HepG2 (cell line): ENCODE data around the gene KNG1. TPM values are rescaled to one million over a fixed set of nuclear protein-coding genes. Genes with fewer than 3 reads are reported as not detected.

Experiments used
- ARID5B ChIP-seq: IDR thresholded peaks from 2 replicates; pipeline ENCODE4 v1.4.0; 2020; ENCODE audit warnings: mild to moderate bottlenecking, missing genetic modification reagents
- ARNTL ChIP-seq: sonication (generic); formaldehyde crosslinking; IDR thresholded peaks from 2 replicates; pipeline ENCODE4 v1.4.0; 2020; ENCODE audit warnings: mild to moderate bottlenecking, missing genetic modification reagents
- BCL6 ChIP-seq: IDR thresholded peaks from 2 replicates; pipeline ENCODE4 v1.6.1; 2016; ENCODE audit warnings: missing genetic modification reagents, missing compliant biosample characterization
- BHLHE40 ChIP-seq: IDR thresholded peaks from 2 replicates; pipeline ENCODE4 v1.6.1; 2011; ENCODE audit warnings: low read length, improper control_type of control experiment
- CREB1 ChIP-seq, 2 experiments: fragments of 450-650 bp in 1 of 2; IDR thresholded peaks; 2 replicates each; pipeline ENCODE4 v1.6.1; 2016 to 2017; ENCODE audit warnings: control low read depth in 1 of 2, mild to moderate bottlenecking in 1 of 2, missing compliant biosample characterization in 1 of 2, missing genetic modification characterization in 1 of 2
- CREM ChIP-seq, 2 experiments: sonication (generic) in 1 of 2; formaldehyde crosslinking in 1 of 2; IDR thresholded peaks; 2 replicates each; pipeline versions ENCODE4 v1.4.0 to v1.6.1; 2016 to 2020; ENCODE audit warnings: antibody characterized with exemption in 1 of 2, mild to moderate bottlenecking in 1 of 2, missing genetic modification reagents in 1 of 2
- EP300 ChIP-seq, 3 experiments: sonication (generic) in 1 of 3; formaldehyde crosslinking in 1 of 3; IDR thresholded peaks; 2 replicates each; pipeline versions ENCODE4 v1.5.1 to v1.6.1; 2011 to 2020; ENCODE audit warnings: low read depth in 2 of 3, low read length in 2 of 3, borderline replicate concordance in 1 of 3, improper control_type of control experiment in 1 of 3, mild to moderate bottlenecking in 1 of 3, missing genetic modification reagents in 1 of 3, moderate library complexity in 1 of 3
- FOSL2 ChIP-seq: sonication (generic); formaldehyde crosslinking; IDR thresholded peaks from 2 replicates; pipeline ENCODE4 v1.4.0; 2020; ENCODE audit warnings: missing genetic modification reagents
- FOXP1 ChIP-seq, 2 experiments: fragments of 450-650 bp in 1 of 2; IDR thresholded peaks; 2 replicates each; pipeline ENCODE4 v1.6.1; 2017 to 2018; ENCODE audit warnings: antibody characterized with exemption in 1 of 2
- GATAD2A ChIP-seq: IDR thresholded peaks from 2 replicates; pipeline ENCODE4 v1.6.1; 2016
- HDAC1 ChIP-seq: sonication (generic); formaldehyde crosslinking; IDR thresholded peaks from 2 replicates; pipeline ENCODE4 v1.5.1; 2020; ENCODE audit warnings: mild to moderate bottlenecking, missing genetic modification reagents
- IRF2 ChIP-seq: IDR thresholded peaks from 2 replicates; pipeline ENCODE4 v1.6.1; 2018; ENCODE audit warnings: missing genetic modification reagents, missing compliant biosample characterization
- NONO ChIP-seq, 2 experiments: fragments of 450-650 bp in 1 of 2; sonication (generic) in 1 of 2; formaldehyde crosslinking in 1 of 2; IDR thresholded peaks in 1 of 2; conservative IDR thresholded peaks in 1 of 2; 2 replicates each; pipeline versions ENCODE4 v1.6.1 to v1.8.0; 2017 to 2022; ENCODE audit warnings: mild to moderate bottlenecking in 1 of 2, missing genetic modification reagents in 1 of 2, moderate library complexity in 1 of 2
- RARA ChIP-seq: IDR thresholded peaks from 2 replicates; pipeline ENCODE4 v1.6.1; 2016; ENCODE audit warnings: missing genetic modification reagents, missing compliant biosample characterization
- SKI ChIP-seq: fragments of 450-650 bp; IDR thresholded peaks from one replicate; pipeline ENCODE4 v1.6.1; 2018; ENCODE audit warnings: mild to moderate bottlenecking; ENCODE audit not compliant: partially characterized antibody
- SOX6 ChIP-seq, 2 experiments: fragments of 450-650 bp in 1 of 2; sonication (generic) in 1 of 2; formaldehyde crosslinking in 1 of 2; IDR thresholded peaks; 2 replicates each; pipeline versions ENCODE4 v1.4.0 to v1.6.1; 2017 to 2020; ENCODE audit warnings: antibody characterized with exemption in 1 of 2, mild to moderate bottlenecking in 1 of 2, missing genetic modification reagents in 1 of 2
- SSRP1 ChIP-seq: IDR thresholded peaks from 2 replicates; pipeline ENCODE4 v1.6.1; 2016; ENCODE audit warnings: control low read depth
- TRIM24 ChIP-seq: sonication (generic); formaldehyde crosslinking; IDR thresholded peaks from 2 replicates; pipeline ENCODE4 v1.8.0; 2022; ENCODE audit warnings: mild to moderate bottlenecking, missing genetic modification reagents
- WIZ ChIP-seq: sonication (generic); formaldehyde crosslinking; IDR thresholded peaks from 2 replicates; pipeline ENCODE4 v1.5.1; 2020; ENCODE audit warnings: mild to moderate bottlenecking, missing genetic modification reagents
- ZNF784 ChIP-seq: sonication (generic); formaldehyde crosslinking; IDR thresholded peaks from 2 replicates; pipeline ENCODE4 v1.5.1; 2020; ENCODE audit warnings: missing genetic modification reagents, mild to moderate bottlenecking, borderline replicate concordance
- polyA plus RNA-seq, 8 experiments: library from polyadenylated mRNA; depleted of rRNA in 3 of 8; stranded (reverse) in 7 of 8; unstranded in 1 of 8; fragments of >200 nt; fragmentation: Illumina TruSeq in 4 of 8; extraction: Trizol in 4 of 8; gene quantifications; 2 replicates each; pipeline versions ENCODE4 v1.2.1 to v1.2.3, GENCODE V29; 2011 to 2016; ENCODE audit warnings: low read depth in 4 of 8, missing spikeins in 1 of 8, mixed read lengths in 1 of 8; ENCODE audit not compliant: insufficient read depth in 1 of 8
- total RNA-seq, 5 experiments: library from RNA; depleted of rRNA; stranded (reverse); fragments of >200 nt; fragmentation: Illumina TruSeq; extraction: Trizol; gene quantifications; 2 replicates each; pipeline ENCODE4 v1.2.3, GENCODE V29; 2016; ENCODE audit warnings: low read depth in 1 of 5

KNG1 gene
- total and polyA plus RNA-seq, 2 of the 13 experiments (the other 11 are each of a cell fraction or from before 2014, with no cell fraction given): 6.5 to 7.0 TPM

- peak; percentile 69 for TF ChIP-seq ARID5B (CRISPR knock-in tag)
- TF ChIP-seq EP300 (IDR thresholded peaks at IDR 0.05; ENCODE audit: low read depth in 2 of 2, low read length in 2 of 2): peak in 1 of 2 experiments; percentile 66; a peak in 2 of 4 replicates
- TF ChIP-seq EP300 (CRISPR knock-in tag; IDR thresholded peaks at IDR 0.05; ENCODE audit: borderline replicate concordance): no peak
- TF ChIP-seq RARA (CRISPR knock-in tag): peak; percentile 52
- no peak for TF ChIP-seq SOX6 (IDR thresholded peaks at IDR 0.05)
- TF ChIP-seq SOX6 (CRISPR knock-in tag; IDR thresholded peaks at IDR 0.05): peak; percentile 76
- TF ChIP-seq ARNTL (CRISPR knock-in tag): peak; percentile 73; the same call in 1 of the 2 replicates
- TF ChIP-seq SKI: peak; percentile 60
- TF ChIP-seq ZNF784 (CRISPR knock-in tag): no peak
- no peak for TF ChIP-seq FOSL2
- TF ChIP-seq GATAD2A (CRISPR knock-in tag): peak; percentile 58
- 0 out of 2 replicates have a peak, but pooled peaks have one; percentile 3 for TF ChIP-seq FOXP1 (IDR thresholded peaks at IDR 0.05)
- TF ChIP-seq FOXP1 (CRISPR knock-in tag; IDR thresholded peaks at IDR 0.05): peak; percentile 47
- TF ChIP-seq HDAC1: peak; percentile 47; the same call in 1 of the 2 replicates
- no peak for TF ChIP-seq IRF2
- TF ChIP-seq TRIM24 (CRISPR knock-in tag): no peak
- TF ChIP-seq CREB1 (IDR thresholded peaks at IDR 0.05): no peak
- TF ChIP-seq CREB1 (CRISPR knock-in tag; IDR thresholded peaks at IDR 0.05): peak; percentile 21; the same call in 1 of the 2 replicates
- 0 out of 2 replicates have a peak, but pooled peaks have one; percentile 46 for TF ChIP-seq WIZ (CRISPR knock-in tag)
- TF ChIP-seq NONO (IDR thresholded peaks at IDR 0.05): no peak
- TF ChIP-seq NONO (CRISPR knock-in tag; conservative IDR thresholded peaks at IDR 0.05): peak; percentile 59; the same call in 1 of the 2 replicates
- peak; percentile 28; the same call in 1 of the 2 replicates for TF ChIP-seq CREM (IDR thresholded peaks at IDR 0.05)
- TF ChIP-seq CREM (CRISPR knock-in tag; IDR thresholded peaks at IDR 0.05): no peak
- 0 out of 2 replicates have a peak, but pooled peaks have one; percentile 39 for TF ChIP-seq BHLHE40
- no peak for TF ChIP-seq SSRP1 (CRISPR knock-in tag)
- peak; percentile 29 for TF ChIP-seq BCL6 (CRISPR knock-in tag)
Observed at GRCh38 chr3:186717039-186717457, at the start of gene KNG1 (continued).
